ENCODE measurements around the gene LRRC56.

LRRC56 gene

GRCh38 chr11:551596-551995, 14.3 kb downstream of the LRRC56 start:
- Histone ChIP-seq H3K9me3 (ENCODE audit: control insufficient read depth in 5 of 5, low read length in 5 of 5) (no peaks in the 10 kb centered on the region), H3K27ac (ENCODE audit: low read depth, low read length) (no peak overlapping the region), H3K4me3 (ENCODE audit: low read depth in 1 of 5, low read length in 5 of 5) (no peak overlapping the region), H3K4me1 (ENCODE audit: control insufficient read depth in 5 of 5, insufficient read depth in 5 of 5, low read length in 5 of 5) (peaks cover 0 to 9% (median 5%) of the 10 kb centered on the region in 5 donors), H3K36me3 (ENCODE audit: control insufficient read depth in 5 of 5, insufficient read depth in 5 of 5, low read length in 5 of 5) (no peaks in the 10 kb centered on the region), H3K27me3 (ENCODE audit: control insufficient read depth in 5 of 5, insufficient read depth in 4 of 5, low read length in 5 of 5) (peaks cover 33 to 48% (median 39%) of the 10 kb centered on the region in 5 donors), H3K9ac (ENCODE audit: low read length in 5 of 5) (no peak overlapping the region)

- Histone ChIP-seq H3K9ac (ENCODE audit: low read length in 5 of 5) (no peak overlapping the region), H3K27ac (ENCODE audit: low read depth, low read length) (no peak overlapping the region), H3K4me1 (ENCODE audit: control insufficient read depth in 5 of 5, insufficient read depth in 5 of 5, low read length in 5 of 5) (peaks cover 0 to 9% (median 5%) of the 10 kb centered on the region in 5 donors), H3K9me3 (ENCODE audit: control insufficient read depth in 5 of 5, low read length in 5 of 5) (no peaks in the 10 kb centered on the region), H3K36me3 (ENCODE audit: control insufficient read depth in 5 of 5, insufficient read depth in 5 of 5, low read length in 5 of 5) (no peaks in the 10 kb centered on the region), H3K27me3 (ENCODE audit: control insufficient read depth in 5 of 5, insufficient read depth in 4 of 5, low read length in 5 of 5) (peaks cover 49 to 64% (median 55%) of the 10 kb centered on the region in 5 donors), H3K4me3 (ENCODE audit: low read depth in 1 of 5, low read length in 5 of 5) (no peak overlapping the region)
Measured at GRCh38 chr11:553083-553987, 16.0 kb downstream of the LRRC56 start.

- H3K9ac ChIP-seq (ENCODE audit: low read length in 5 of 5): no peak overlapping the region
- H3K4me1 ChIP-seq (ENCODE audit: control insufficient read depth in 5 of 5, insufficient read depth in 5 of 5, low read length in 5 of 5): peaks cover 0 to 9% (median 5%) of the 10 kb centered on the region in 5 donors
- no peaks in the 10 kb centered on the region for H3K36me3 ChIP-seq (ENCODE audit: control insufficient read depth in 5 of 5, insufficient read depth in 5 of 5, low read length in 5 of 5)
- H3K27me3 ChIP-seq (ENCODE audit: control insufficient read depth in 5 of 5, insufficient read depth in 4 of 5, low read length in 5 of 5): peaks cover 49 to 71% (median 60%) of the 10 kb centered on the region in 5 donors
- no peaks in the 10 kb centered on the region for H3K9me3 ChIP-seq (ENCODE audit: control insufficient read depth in 5 of 5, low read length in 5 of 5)
- no peak overlapping the region for H3K27ac ChIP-seq (ENCODE audit: low read depth, low read length)
- no peak overlapping the region for H3K4me3 ChIP-seq (ENCODE audit: low read depth in 1 of 5, low read length in 5 of 5)
Measured at GRCh38 chr11:553988-554340, 16.6 kb downstream of the LRRC56 start.

DNA sequence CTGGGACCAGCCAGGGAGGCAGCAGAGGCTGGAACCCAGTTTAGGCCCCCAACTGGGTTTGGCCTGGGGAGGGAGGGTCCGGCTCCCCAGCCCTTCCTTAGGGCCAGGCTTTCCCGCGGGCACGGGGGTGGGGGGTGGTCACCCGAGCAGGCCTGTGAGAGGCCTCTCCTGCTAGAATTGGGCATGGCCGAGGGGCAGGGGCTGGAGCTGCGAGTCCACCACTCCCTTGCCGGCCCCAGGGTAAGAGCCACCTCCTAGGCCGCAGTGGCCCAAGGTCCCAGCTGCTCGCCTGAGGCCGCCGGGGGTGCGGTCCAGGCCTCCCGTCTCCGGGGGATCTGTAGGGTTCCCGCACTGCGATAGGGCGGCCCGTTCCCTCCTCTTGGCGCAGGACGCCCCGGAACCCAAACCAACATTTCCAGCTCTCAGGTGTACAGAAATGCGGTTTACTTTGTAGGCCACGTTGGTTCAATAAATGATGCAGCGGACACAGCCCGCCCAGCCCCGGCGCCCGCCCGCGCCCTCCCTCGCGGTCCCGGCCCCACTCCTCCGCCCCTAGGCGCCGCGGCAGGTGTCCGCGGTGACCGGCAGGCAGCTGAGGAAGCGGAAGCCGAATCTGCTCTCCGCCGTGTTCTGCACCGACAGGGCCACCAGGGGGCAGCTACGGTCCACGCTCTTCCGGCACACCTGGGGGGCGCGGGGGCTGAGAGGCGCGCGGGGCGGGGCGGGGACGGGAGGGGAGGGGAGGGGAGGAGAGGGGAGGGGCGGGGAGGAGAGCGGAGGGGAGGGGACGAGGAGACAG, 17.3 kb downstream of the LRRC56 start:
- Histone ChIP-seq H3K9ac (ENCODE audit: low read length in 5 of 5) (no peak overlapping the region), H3K36me3 (ENCODE audit: control insufficient read depth in 5 of 5, insufficient read depth in 5 of 5, low read length in 5 of 5) (no peaks in the 10 kb centered on the region), H3K4me3 (ENCODE audit: low read depth in 1 of 5, low read length in 5 of 5) (peak overlapping the region in 1 of 5 donors; percentile 42), H3K4me1 (ENCODE audit: control insufficient read depth in 5 of 5, insufficient read depth in 5 of 5, low read length in 5 of 5) (peaks cover 0 to 9% (median 5%) of the 10 kb centered on the region in 5 donors), H3K9me3 (ENCODE audit: control insufficient read depth in 5 of 5, low read length in 5 of 5) (no peaks in the 10 kb centered on the region), H3K27me3 (ENCODE audit: control insufficient read depth in 5 of 5, insufficient read depth in 4 of 5, low read length in 5 of 5) (peaks cover 45 to 77% (median 64%) of the 10 kb centered on the region in 5 donors), H3K27ac (ENCODE audit: low read depth, low read length) (no peak overlapping the region)

DNA sequence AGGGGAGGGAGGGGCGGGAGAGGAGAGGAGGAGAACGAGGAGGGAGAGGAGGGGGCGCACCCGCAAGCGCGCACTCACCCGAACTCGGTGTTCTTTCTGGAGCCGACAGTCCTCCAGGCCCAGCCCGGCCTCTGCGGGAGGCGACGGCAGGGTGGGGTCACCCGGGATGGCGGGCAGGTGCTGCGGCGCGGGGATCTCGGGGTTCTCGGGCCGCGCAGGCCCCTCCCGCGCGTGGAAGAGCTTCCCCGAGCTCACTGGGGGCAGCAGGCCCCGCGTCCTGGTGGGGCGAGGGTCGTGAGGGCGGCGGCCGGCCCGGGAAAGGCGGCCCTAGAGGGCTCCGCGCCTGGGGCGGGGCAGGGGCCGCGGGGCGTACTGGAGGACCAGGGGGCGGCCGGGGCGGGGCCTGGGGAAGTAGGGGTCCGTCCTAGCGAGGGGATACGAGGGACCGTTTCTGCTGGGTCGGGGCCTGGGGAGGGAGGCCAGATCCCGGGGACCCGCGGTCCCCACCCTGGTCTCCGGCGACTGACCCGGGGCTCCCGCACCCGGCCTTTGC, 18.0 kb downstream of the LRRC56 start:
- no peaks in the 10 kb centered on the region for H3K36me3 ChIP-seq (ENCODE audit: control insufficient read depth in 5 of 5, insufficient read depth in 5 of 5, low read length in 5 of 5)
- H3K4me1 ChIP-seq (ENCODE audit: control insufficient read depth in 5 of 5, insufficient read depth in 5 of 5, low read length in 5 of 5): peaks cover 0 to 14% (median 10%) of the 10 kb centered on the region in 5 donors
- H3K27me3 ChIP-seq (ENCODE audit: control insufficient read depth in 5 of 5, insufficient read depth in 4 of 5, low read length in 5 of 5): peaks cover 45 to 78% (median 65%) of the 10 kb centered on the region in 5 donors
- H3K27ac ChIP-seq (ENCODE audit: low read depth, low read length): no peak overlapping the region
- H3K9ac ChIP-seq (ENCODE audit: low read length in 5 of 5): no peak overlapping the region
- H3K9me3 ChIP-seq (ENCODE audit: control insufficient read depth in 5 of 5, low read length in 5 of 5): no peaks in the 10 kb centered on the region
- H3K4me3 ChIP-seq (ENCODE audit: low read depth in 1 of 5, low read length in 5 of 5): no peak overlapping the region

- Histone ChIP-seq H3K9ac (ENCODE audit: low read length in 5 of 5) (no peak overlapping the region), H3K9me3 (ENCODE audit: control insufficient read depth in 5 of 5, low read length in 5 of 5) (no peaks in the 10 kb centered on the region), H3K27me3 (ENCODE audit: control insufficient read depth in 5 of 5, insufficient read depth in 4 of 5, low read length in 5 of 5) (peaks cover 45 to 77% (median 62%) of the 10 kb centered on the region in 5 donors), H3K36me3 (ENCODE audit: control insufficient read depth in 5 of 5, insufficient read depth in 5 of 5, low read length in 5 of 5) (no peaks in the 10 kb centered on the region), H3K4me1 (ENCODE audit: control insufficient read depth in 5 of 5, insufficient read depth in 5 of 5, low read length in 5 of 5) (peaks cover 0 to 18% (median 12%) of the 10 kb centered on the region in 5 donors), H3K27ac (ENCODE audit: low read depth, low read length) (no peak overlapping the region), H3K4me3 (ENCODE audit: low read depth in 1 of 5, low read length in 5 of 5) (no peak overlapping the region)
Measured at GRCh38 chr11:555780-556661, 18.7 kb downstream of the LRRC56 start.

- H3K9me3 ChIP-seq (ENCODE audit: control insufficient read depth in 5 of 5, low read length in 5 of 5): no peaks in the 10 kb centered on the region
- H3K27me3 ChIP-seq (ENCODE audit: control insufficient read depth in 5 of 5, insufficient read depth in 4 of 5, low read length in 5 of 5): peaks cover 45 to 73% (median 62%) of the 10 kb centered on the region in 5 donors
- no peaks in the 10 kb centered on the region for H3K36me3 ChIP-seq (ENCODE audit: control insufficient read depth in 5 of 5, insufficient read depth in 5 of 5, low read length in 5 of 5)
- no peak overlapping the region for H3K4me3 ChIP-seq (ENCODE audit: low read depth in 1 of 5, low read length in 5 of 5)
- no peak overlapping the region for H3K27ac ChIP-seq (ENCODE audit: low read depth, low read length)
- peaks cover 0 to 25% (median 19%) of the 10 kb centered on the region in 5 donors for H3K4me1 ChIP-seq (ENCODE audit: control insufficient read depth in 5 of 5, insufficient read depth in 5 of 5, low read length in 5 of 5)
- H3K9ac ChIP-seq (ENCODE audit: low read length in 5 of 5): no peak overlapping the region
Measured at GRCh38 chr11:556662-557256, 19.4 kb downstream of the LRRC56 start.

DNA sequence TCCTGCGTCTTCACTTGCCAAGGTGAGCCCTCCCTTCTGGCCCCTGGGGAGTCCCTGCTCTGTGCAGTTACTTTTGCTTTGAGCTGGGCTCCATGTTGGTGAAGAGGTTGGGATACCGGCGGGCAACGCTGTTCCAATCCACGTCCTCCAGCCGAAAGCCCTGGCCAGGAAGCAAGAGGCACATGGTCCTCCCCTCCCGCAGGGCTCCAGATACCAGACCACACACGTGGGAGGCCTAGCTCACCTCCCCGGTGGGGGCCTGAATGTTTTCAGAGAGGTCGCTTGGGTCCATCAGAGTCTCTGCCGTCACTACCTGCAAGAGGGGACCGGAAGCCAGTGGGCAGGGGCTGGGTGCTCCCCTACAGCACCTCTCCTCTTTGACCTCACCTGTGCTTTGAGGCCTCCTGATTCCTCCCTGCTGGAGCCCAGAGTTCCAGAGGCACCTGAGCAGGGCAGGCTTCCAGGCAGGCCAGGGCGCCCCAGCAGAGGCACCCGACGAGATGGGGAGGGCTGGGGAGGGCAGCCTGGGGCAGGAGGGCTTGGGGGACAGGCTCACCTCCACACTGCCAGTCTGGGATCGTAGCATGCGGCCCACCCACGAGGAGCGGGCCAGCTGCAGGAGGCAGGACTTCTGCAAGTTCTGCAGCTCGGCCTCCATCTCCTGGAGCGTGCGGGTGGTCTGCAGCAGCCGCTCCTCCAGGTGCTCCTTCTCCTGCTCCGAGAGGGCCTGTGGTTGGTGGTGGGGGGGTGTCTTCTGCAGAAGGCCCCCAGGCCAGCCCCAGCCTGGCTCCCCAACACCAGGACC, 20.2 kb downstream of the LRRC56 start:
- Histone ChIP-seq H3K27me3 (ENCODE audit: control insufficient read depth in 5 of 5, insufficient read depth in 4 of 5, low read length in 5 of 5) (peaks cover 45 to 66% (median 59%) of the 10 kb centered on the region in 5 donors), H3K9me3 (ENCODE audit: control insufficient read depth in 5 of 5, low read length in 5 of 5) (no peaks in the 10 kb centered on the region), H3K9ac (ENCODE audit: low read length in 5 of 5) (no peak overlapping the region), H3K27ac (ENCODE audit: low read depth, low read length) (no peak overlapping the region), H3K4me1 (ENCODE audit: control insufficient read depth in 5 of 5, insufficient read depth in 5 of 5, low read length in 5 of 5) (peaks cover 0 to 28% (median 20%) of the 10 kb centered on the region in 5 donors), H3K36me3 (ENCODE audit: control insufficient read depth in 5 of 5, insufficient read depth in 5 of 5, low read length in 5 of 5) (no peaks in the 10 kb centered on the region), H3K4me3 (ENCODE audit: low read depth in 1 of 5, low read length in 5 of 5) (no peak overlapping the region)

Data from subcutaneous abdominal adipose tissue (tissue), 5 donors.